Astrocyte of the spinal cord (primary cell): ENCODE data around the gene GTSF1L.
"Not testable (repeated sequence)": the region's sequence is repeated elsewhere in the genome, so short reads cannot be mapped to it uniquely, and the experiment has no call there.

ENCODE experiments used
- DNase-seq: peaks from one replicate; pipeline ENCODE4 v3.0.0; 2011; ENCODE audit warnings: low read depth, low spot score
- H3K4me3 ChIP-seq: 2 replicates; pipeline ENCODE4 v1.5.1; 2011; ENCODE audit warnings: low read depth, mild to moderate bottlenecking, low read length, moderate library complexity
- CTCF ChIP-seq: IDR thresholded peaks from 2 replicates; pipeline ENCODE4 v1.5.1; 2012; ENCODE audit warnings: low read depth, mild to moderate bottlenecking, low read length, inconsistent platforms
- in situ Hi-C: cut with HindIII; loops from 2 replicates; pipeline ENCODE4 v1.10.0; 2017; ENCODE audit warnings: low sequenced_read_pairs

The GTSF1L gene

DNA sequence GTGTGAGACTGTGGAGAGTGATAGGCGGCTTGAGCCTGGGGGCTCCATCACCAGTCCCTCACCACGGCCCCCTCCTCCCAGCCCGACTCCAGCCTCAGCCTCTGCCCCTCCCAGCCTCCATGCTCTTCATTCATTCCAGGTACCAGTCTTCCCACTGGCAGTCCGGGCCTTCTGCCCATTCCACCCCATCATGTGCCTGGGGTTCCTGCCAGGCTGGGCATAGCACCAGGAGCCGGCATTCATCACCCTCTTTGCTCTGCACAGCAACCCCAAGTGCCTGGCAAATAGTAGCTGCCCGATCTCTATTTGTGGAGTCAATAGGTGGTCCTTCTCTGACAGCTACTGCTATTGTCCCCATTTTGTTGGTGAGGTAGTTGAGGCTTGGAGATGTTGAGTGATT is 39.6 kb upstream of the GTSF1L start:
- no peak for TF ChIP-seq CTCF
- no peak overlapping the region for H3K4me3 ChIP-seq
- in situ Hi-C loops: no loop called here
- DNase-seq: no peak

DNA sequence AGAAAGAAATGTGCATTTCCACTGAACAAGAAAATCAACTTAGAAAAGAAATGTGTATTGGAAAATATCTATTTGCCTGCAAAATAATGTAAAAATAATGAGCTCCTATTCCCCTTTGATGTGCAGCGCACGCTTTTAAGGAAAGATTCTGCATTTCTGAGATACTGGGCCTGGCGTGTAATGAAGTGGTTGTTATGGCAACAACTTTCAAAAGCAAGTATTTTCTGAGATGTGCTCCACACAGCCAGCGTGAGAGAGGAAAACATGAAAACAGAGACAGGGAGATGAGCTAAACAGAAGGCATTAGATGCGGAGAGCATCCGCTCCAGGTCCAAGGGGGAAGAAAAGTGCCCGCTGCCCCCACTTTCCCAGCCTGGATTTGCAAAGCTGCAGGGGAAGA is 39.1 kb upstream of the GTSF1L start:
- no peak for TF ChIP-seq CTCF
- no peak for DNase-seq
- H3K4me3 ChIP-seq: no peak overlapping the region
- in situ Hi-C loops: no loop called here

GRCh38 chr20:43762911-43763310 is 36.1 kb upstream of the GTSF1L start:
- no peak overlapping the region for H3K4me3 ChIP-seq
- no peak for DNase-seq
- no peak for TF ChIP-seq CTCF
- in situ Hi-C loops: no loop called here

DNA sequence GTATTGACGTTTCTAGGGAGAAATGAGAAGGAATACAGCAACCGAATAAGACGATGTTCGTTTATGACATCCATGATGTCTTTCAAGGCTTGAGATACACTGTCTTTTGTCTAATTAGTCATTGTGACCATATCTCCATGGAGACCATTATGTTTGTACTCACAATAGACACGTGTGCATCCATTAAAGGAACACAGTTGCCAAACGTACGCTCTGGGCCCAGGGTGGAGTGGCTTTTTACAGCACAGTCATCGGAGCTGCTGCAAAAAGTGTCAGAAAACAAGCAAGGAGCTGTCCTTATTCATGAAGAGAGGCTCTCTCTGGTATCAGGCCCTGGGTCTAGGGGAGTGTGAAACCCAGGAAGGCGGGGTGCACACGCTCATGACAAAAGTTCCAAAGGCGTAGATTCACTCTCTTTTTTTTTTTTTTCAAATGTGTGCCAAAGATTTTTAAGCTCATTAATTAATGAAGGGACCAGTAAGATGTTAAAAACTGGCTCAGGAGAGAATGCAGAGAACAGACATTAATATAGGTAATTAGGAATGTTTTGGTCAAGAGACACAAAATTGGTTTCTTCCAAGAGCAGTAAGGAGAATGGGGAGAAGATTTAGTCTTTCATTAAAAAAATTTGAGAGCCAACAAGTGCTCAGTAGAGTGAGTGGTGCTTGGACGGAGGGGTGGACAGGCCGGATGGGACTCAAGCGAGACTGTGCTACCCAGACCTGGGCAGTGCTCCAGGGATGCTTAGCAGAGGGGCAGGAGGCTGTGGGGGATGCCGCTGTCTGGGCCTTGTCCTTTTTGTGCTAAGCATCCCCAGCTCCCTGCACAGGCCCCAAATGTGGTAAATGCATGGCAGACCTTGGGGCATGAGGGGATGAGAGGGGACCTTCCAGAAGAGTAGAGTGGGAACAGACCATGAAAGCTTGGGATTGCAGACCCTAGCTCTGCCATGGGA is 34.9 kb upstream of the GTSF1L start:
- no peak overlapping the region for H3K4me3 ChIP-seq
- no peak for TF ChIP-seq CTCF
- DNase-seq: peak; percentile 39
- in situ Hi-C loops: no loop called here

DNA sequence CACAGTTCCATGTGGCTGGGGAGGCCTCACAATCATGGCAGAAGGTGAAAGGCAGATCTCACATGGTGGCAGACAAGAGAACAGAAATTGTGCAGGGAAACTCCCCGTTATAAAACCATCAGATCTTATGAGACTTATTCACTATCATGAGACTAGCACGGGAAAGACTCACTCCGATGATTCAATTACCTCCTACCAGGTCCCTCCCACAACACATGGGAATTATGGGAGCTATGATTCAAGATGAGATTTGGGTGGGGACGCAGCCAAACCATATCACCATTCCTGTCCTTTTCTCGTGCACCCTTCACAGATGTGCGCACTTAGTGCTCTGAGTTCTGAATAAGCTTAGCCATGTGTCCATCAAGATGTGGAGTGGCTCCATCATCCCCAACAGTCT is 31.1 kb upstream of the GTSF1L start:
- in situ Hi-C loops, H3K4me3 ChIP-seq, DNase-seq: not testable (repeated sequence)

DNA sequence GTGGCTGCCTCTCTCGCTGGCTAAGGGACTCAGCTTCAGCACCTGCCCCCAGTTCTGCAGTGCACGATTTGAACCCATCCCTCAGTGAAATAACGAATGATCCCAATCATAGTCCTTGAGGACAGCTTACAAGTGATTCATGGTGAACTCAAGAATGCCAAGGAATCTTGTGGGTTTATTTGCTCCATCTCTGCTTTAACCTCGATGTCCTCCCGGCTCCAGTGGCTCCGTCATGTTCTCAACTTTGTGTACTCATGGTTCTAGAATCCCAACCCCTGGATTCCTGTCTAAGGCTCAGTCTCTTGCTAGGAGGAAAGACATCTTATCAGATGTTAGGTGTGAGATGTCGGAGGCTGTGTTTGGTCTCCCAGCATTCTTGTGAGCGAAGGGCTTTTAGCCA is 29.0 kb upstream of the GTSF1L start:
- no peak for TF ChIP-seq CTCF
- no peak overlapping the region for H3K4me3 ChIP-seq
- DNase-seq: peak; percentile 49
- in situ Hi-C loops: no loop called here

DNA sequence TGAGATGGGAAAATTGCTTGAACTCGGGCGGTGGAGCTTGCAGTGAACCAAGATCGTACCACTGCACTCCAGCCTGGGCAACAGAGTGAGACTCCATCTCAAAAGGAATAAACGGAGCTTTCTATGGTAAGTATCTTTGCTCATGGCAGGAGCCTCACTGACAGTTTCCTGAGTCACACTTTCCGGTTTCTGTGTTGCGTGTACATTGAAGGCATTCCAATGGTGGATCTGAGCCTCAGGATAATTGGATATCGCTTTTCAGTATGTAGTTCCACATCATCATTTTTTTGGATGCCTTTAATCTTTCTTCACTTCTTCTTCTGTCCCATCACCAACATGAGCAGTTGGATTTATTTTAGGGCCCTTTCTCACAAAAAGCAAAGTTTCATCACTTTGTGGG is 28.6 kb upstream of the GTSF1L start:
- peak; percentile 63 for DNase-seq
- no peak overlapping the region for H3K4me3 ChIP-seq
- in situ Hi-C loops: no loop called here
- no peak for TF ChIP-seq CTCF
